ENCODE results near the gene ELN.

DNA sequence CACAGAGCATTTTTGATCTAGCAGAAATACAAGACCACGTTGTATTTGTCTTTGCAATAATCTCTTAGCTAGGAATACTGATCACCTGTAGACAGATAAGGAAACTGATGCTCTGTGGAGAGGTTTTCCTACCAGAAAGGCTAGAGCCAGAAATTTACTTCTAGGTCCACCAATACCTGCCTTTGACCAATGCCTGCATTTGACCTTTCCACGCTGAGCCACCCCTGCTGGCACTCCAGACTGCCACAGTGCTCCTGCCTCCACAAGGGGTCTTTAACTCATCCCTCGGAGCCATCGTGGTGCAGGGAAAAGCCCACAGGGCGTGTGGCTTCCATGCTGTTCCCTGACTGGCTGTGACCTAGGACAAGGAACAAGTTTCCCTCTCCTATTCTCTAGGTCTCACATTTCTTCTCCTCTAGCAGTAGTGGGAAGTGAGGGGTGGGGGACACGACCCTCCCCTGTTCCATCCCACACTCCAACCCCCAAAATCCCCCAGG lies 1.5 kb upstream of the ELN start:
- TF ChIP-seq, protein P1, sequence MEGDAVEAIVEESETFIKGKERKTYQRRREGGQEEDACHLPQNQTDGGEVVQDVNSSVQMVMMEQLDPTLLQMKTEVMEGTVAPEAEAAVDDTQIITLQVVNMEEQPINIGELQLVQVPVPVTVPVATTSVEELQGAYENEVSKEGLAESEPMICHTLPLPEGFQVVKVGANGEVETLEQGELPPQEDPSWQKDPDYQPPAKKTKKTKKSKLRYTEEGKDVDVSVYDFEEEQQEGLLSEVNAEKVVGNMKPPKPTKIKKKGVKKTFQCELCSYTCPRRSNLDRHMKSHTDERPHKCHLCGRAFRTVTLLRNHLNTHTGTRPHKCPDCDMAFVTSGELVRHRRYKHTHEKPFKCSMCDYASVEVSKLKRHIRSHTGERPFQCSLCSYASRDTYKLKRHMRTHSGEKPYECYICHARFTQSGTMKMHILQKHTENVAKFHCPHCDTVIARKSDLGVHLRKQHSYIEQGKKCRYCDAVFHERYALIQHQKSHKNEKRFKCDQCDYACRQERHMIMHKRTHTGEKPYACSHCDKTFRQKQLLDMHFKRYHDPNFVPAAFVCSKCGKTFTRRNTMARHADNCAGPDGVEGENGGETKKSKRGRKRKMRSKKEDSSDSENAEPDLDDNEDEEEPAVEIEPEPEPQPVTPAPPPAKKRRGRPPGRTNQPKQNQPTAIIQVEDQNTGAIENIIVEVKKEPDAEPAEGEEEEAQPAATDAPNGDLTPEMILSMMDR (IDR thresholded peaks at IDR 0.05): no peak
- no peak for TF ChIP-seq POLR2A (IDR thresholded peaks at IDR 0.05)
